WERI-Rb-1 (cell line): ENCODE measurements around the gene TMEM179B.
A peak's percentile ranks its signal among the peaks of the same experiment; 100 is the strongest.

ENCODE experiments used
- DNase-seq: peaks from one replicate; pipeline ENCODE4 v3.0.0-alpha.2; 2020
- H3K27ac ChIP-seq: fragments of 250-450 bp; sonication (Bioruptor Pico); 2 replicates; pipeline ENCODE4 v1.5.1; 2020; ENCODE audit warnings: mild to moderate bottlenecking, moderate library complexity
- H3K27me3 ChIP-seq: fragments of 250-450 bp; sonication (Bioruptor Pico); 2 replicates; pipeline ENCODE4 v1.5.1; 2021; ENCODE audit warnings: mild to moderate bottlenecking, low read depth, moderate library complexity; ENCODE audit not compliant: insufficient read depth, severe bottlenecking
- H3K36me3 ChIP-seq: fragments of 250-450 bp; sonication (Bioruptor Pico); 2 replicates; pipeline ENCODE4 v1.5.1; 2020; ENCODE audit warnings: mild to moderate bottlenecking, moderate library complexity
- H3K4me3 ChIP-seq: 2 replicates; pipeline ENCODE4 v1.5.1; 2011; ENCODE audit warnings: low read depth, mild to moderate bottlenecking, control low read depth, low read length
- H3K9me3 ChIP-seq: fragments of 250-450 bp; sonication (Bioruptor Pico); 2 replicates; pipeline ENCODE4 v1.5.1; 2021; ENCODE audit warnings: mild to moderate bottlenecking, moderate library complexity; ENCODE audit not compliant: severe bottlenecking
- CTCF ChIP-seq: IDR thresholded peaks from 2 replicates; pipeline ENCODE4 v1.5.1; 2011; ENCODE audit warnings: low read depth, mild to moderate bottlenecking, control low read depth, inconsistent platforms, low read length

TMEM179B gene

GRCh38 chr11:62831520-62832335, 44.5 kb downstream of the TMEM179B start, which contains the start of gene STX5:
Gene STX5, minus strand, starts transcription at chr11:62832051. Its CDS starts 808 bp downstream, at chr11:62831243.
- TF ChIP-seq CTCF: no peak
- Histone ChIP-seq H3K27ac (peak within 1 kb of the TSS; percentile 85), H3K36me3 (peaks cover 54% of the 10 kb centered on the region), H3K4me3 (peak within 1 kb of the TSS; percentile 68), H3K9me3 (no peaks in the 10 kb centered on the region), H3K27me3 (no peaks in the 10 kb centered on the region)
- DNase-seq: peak; percentile 99

- Histone ChIP-seq H3K9me3 (no peaks in the 10 kb centered on the region), H3K36me3 (peaks cover 51% of the 10 kb centered on the region), H3K27me3 (no peaks in the 10 kb centered on the region), H3K4me3 (peak within 1 kb of the TSS; percentile 68), H3K27ac (peak within 1 kb of the TSS; percentile 85)
- no peak for TF ChIP-seq CTCF
- DNase-seq: no peak
These were observed 45.4 kb downstream of the TMEM179B start, which contains the start of gene TEX54 for GRCh38 chr11:62832336-62833234. Gene TEX54, minus strand, starts transcription at chr11:62832841.

GRCh38 chr11:62835336-62835735, 48.1 kb downstream of the TMEM179B start:
- no peaks in the 10 kb centered on the region for H3K9me3 ChIP-seq
- no peaks in the 10 kb centered on the region for H3K27me3 ChIP-seq
- peaks cover 40% of the 10 kb centered on the region for H3K36me3 ChIP-seq
- DNase-seq: no peak
- no peak overlapping the region for H3K4me3 ChIP-seq
- TF ChIP-seq CTCF: no peak
- no peak overlapping the region for H3K27ac ChIP-seq

GRCh38 chr11:62839050-62839945, 52.1 kb downstream of the TMEM179B start, which contains the start of gene WDR74:
Gene WDR74, minus strand, starts transcription at chr11:62839590. Its CDS starts 20 bp downstream, at chr11:62839570.
- Histone ChIP-seq H3K4me3 (peak within 1 kb of the TSS; percentile 83), H3K9me3 (no peaks in the 10 kb centered on the region), H3K27ac (peak within 1 kb of the TSS; percentile 98), H3K36me3 (peaks cover 27% of the 10 kb centered on the region), H3K27me3 (peaks cover 4% of the 10 kb centered on the region)
- DNase-seq: peak; percentile 83
- TF ChIP-seq CTCF: no peak
